ENCODE results near the gene RPP14.

GRCh38 chr3:58287354-58287753 lies 18.7 kb upstream of the RPP14 start:
- TF ChIP-seq, protein P1, sequence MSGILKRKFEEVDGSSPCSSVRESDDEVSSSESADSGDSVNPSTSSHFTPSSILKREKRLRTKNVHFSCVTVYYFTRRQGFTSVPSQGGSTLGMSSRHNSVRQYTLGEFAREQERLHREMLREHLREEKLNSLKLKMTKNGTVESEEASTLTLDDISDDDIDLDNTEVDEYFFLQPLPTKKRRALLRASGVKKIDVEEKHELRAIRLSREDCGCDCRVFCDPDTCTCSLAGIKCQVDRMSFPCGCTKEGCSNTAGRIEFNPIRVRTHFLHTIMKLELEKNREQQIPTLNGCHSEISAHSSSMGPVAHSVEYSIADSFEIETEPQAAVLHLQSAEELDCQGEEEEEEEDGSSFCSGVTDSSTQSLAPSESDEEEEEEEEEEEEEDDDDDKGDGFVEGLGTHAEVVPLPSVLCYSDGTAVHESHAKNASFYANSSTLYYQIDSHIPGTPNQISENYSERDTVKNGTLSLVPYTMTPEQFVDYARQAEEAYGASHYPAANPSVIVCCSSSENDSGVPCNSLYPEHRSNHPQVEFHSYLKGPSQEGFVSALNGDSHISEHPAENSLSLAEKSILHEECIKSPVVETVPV (CRISPR knock-in tag; IDR thresholded peaks at IDR 0.05): no peak
- TF ChIP-seq, protein P2, sequence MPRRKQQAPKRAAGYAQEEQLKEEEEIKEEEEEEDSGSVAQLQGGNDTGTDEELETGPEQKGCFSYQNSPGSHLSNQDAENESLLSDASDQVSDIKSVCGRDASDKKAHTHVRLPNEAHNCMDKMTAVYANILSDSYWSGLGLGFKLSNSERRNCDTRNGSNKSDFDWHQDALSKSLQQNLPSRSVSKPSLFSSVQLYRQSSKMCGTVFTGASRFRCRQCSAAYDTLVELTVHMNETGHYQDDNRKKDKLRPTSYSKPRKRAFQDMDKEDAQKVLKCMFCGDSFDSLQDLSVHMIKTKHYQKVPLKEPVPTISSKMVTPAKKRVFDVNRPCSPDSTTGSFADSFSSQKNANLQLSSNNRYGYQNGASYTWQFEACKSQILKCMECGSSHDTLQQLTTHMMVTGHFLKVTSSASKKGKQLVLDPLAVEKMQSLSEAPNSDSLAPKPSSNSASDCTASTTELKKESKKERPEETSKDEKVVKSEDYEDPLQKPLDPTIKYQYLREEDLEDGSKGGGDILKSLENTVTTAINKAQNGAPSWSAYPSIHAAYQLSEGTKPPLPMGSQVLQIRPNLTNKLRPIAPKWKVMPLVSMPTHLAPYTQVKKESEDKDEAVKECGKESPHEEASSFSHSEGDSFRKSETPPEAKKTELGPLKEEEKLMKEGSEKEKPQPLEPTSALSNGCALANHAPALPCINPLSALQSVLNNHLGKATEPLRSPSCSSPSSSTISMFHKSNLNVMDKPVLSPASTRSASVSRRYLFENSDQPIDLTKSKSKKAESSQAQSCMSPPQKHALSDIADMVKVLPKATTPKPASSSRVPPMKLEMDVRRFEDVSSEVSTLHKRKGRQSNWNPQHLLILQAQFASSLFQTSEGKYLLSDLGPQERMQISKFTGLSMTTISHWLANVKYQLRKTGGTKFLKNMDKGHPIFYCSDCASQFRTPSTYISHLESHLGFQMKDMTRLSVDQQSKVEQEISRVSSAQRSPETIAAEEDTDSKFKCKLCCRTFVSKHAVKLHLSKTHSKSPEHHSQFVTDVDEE (CRISPR knock-in tag; IDR thresholded peaks at IDR 0.05): no peak
- TF ChIP-seq ESRRG (CRISPR knock-in tag; IDR thresholded peaks at IDR 0.05) (no peak), TOX (CRISPR knock-in tag; IDR thresholded peaks at IDR 0.05; ENCODE audit: borderline replicate concordance) (no peak), TCF4 (CRISPR knock-in tag; IDR thresholded peaks at IDR 0.05; ENCODE audit: borderline replicate concordance) (no peak), ARNTL (CRISPR knock-in tag; IDR thresholded peaks at IDR 0.05; ENCODE audit: borderline replicate concordance, low read depth) (no peak), CREB5 (CRISPR knock-in tag; IDR thresholded peaks at IDR 0.05; ENCODE audit: low read depth) (no peak), PATZ1 (CRISPR knock-in tag; IDR thresholded peaks at IDR 0.05; ENCODE audit: borderline replicate concordance) (no peak), OSR1 (CRISPR knock-in tag; IDR thresholded peaks at IDR 0.05) (no peak), RARB (CRISPR knock-in tag; IDR thresholded peaks at IDR 0.05) (no peak), ZFP3 (CRISPR knock-in tag; IDR thresholded peaks at IDR 0.05) (no peak), BACH2 (CRISPR knock-in tag; IDR thresholded peaks at IDR 0.05; ENCODE audit: borderline replicate concordance) (no peak), SNAI2 (CRISPR knock-in tag; IDR thresholded peaks at IDR 0.05) (no peak), PPARA (CRISPR knock-in tag; IDR thresholded peaks at IDR 0.05; ENCODE audit: borderline replicate concordance) (no peak)

Data from SK-N-SH treated with all-trans-retinoic acid at 6 μM for 48 hours (cell line).